NCI-H2171 treated with DMSO at 0.1 percent for 48 hours (cell line): Measurements from ENCODE around the gene ADARB2.

ENCODE experiments used
- DNase-seq: peaks from one replicate; lab custom pipeline; 2025; lab: John Stamatoyannopoulos, UW

Gene ADARB2

GRCh38 chr10:1187855-1188557 lies 549.3 kb downstream of the ADARB2 start:
- DNase-seq, result no peak

DNA sequence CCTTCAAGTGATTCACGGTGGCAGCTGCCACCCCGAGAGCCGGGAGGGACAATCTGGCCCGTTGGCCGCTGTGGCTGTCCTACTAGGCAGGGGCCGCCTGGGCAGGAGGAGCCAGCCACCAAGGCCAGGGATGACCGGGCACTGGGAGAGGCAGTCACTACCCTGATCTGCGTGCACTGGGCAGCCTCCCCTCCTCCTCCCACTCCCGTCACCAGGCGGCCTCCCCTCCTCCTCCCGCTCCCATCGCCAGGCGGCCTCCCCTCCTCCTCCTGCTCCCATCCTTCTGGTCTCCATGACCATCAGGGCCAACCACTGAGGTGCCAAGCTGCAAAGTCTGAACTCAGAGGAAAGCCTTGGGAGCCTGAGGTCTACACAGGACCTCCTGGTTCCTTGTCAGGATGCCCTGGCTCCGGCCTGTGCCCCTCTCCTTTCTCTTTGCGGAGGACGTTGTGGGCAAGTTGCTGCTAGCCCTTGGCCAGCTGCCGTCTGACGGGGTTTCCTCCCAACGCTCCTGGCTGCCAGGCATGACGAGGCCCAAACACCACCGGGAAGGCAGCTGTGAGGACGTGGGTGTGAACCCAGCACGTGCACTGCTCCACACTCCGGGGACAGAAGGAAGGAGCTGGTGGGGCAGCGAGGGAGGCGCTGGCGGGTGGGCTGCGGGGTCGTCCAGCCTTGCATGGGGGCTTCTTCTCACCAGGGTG lies 550.0 kb downstream of the ADARB2 start:
- no peak for DNase-seq

GRCh38 chr10:1186683-1186990 lies 550.7 kb downstream of the ADARB2 start:
- DNase-seq, result no peak

- no peak for DNase-seq
Observed at GRCh38 chr10:1185911-1186682, 551.2 kb downstream of the ADARB2 start.

GRCh38 chr10:1184541-1185430 lies 552.5 kb downstream of the ADARB2 start:
- DNase-seq, result no peak

GRCh38 chr10:1183701-1184100 lies 553.6 kb downstream of the ADARB2 start:
- DNase-seq, result no peak

DNA sequence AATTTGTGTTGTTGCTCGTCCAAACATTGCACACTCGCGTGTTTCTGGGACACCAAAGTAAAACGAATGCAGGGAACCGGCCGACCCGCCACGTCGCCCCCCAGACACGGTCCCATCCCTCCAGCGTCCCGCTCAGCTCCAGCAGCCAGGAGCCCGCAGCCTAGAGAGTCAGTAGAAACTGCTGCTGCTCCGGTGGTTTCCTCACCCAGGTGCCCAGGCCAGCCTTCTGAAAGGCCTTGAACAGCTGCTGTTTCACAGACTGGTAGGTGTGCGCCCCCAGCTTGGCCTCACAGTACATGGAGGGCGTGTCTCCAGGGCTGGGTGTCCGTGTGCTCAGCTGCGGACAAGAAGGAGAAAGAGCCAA lies 554.3 kb downstream of the ADARB2 start:
- DNase-seq, result no peak

DNA sequence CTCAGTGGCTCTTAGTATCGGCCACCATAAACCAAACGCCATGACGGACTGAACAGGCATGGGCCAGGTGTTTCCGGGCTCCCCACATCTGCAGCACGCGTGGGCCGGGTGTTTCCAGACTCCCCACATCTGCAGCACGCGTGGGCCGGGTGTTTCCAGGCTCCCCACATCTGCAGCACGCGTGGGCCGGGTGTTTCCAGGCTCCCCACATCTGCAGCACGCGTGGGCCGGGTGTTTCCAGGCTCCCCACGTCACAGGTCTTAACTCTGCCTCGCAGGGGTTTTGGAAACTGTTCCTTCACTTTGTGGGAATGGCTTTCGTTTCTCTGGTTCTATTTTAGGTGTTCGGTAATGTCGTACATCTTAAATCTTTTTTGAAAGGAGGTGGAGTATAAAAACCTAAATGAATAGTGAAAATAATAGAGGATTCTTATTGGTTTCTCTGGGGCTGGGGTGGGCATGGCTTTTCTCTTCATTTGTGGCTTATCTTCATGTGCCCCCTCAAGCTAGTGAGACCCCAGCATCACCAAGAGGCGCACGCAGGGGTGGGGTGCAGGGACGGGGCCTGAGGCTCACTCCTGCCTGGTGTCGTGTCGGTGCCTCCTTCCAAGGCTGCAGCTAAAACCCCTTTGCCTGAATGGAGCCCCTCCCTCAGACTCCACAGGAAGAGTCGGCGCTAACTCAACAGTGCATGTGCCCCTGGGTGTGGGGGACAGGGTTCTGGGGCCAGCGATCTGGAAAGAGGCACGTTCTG lies 554.9 kb downstream of the ADARB2 start:
- no peak for DNase-seq

DNA sequence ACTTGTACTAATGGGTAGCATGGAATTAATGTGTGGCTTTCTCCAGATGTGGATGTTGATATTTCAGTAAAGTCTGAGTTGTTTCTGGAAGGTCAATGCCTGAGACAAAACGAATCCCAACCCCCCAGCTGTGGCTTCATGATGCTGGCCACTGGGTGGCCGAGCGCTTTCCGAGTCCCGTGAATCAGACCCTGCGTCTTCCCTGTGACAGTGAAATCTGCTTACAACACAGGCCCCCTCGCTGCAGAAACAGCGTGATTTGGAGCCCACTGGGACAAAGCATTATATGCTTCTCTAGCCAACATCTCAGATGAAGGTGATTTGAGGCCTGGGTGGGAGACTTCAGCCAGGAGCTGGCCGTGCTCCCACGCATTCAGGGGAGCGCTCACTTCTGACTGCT lies 556.5 kb downstream of the ADARB2 start:
- no peak for DNase-seq

DNA sequence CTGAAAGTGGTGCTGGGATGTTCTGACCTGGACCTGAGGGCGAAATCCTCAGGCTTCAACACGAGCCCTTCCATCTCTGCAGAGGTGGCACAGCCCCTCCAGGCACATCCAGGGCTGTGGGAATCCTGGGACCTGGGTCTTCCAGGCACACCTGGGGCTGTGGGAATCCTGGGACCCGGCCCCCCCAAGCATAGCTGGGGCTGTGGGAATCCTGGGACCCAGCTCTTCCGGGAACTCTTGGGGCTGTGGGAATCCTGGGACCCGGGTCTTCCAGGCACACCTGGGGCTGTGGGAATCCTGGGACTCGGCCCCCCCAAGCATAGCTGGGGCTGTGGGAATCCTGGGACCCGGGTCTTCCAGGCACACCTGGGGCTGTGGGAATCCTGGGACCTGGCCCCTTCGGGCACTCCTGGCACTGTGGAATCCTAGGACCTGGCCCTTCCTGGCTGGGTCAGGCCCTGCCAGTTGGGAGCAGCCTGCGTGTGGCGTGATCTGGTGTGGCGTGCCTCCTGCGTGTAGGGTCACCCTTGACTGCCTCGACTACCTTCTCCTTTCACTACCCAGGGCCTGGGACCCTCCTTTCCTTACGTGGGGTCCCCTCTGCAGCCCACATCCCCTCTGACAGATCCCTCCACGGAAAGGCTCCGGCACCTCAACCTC lies 557.1 kb downstream of the ADARB2 start:
- no peak for DNase-seq

- no peak for DNase-seq
Observed at GRCh38 chr10:1179346-1180070, 557.8 kb downstream of the ADARB2 start.

DNA sequence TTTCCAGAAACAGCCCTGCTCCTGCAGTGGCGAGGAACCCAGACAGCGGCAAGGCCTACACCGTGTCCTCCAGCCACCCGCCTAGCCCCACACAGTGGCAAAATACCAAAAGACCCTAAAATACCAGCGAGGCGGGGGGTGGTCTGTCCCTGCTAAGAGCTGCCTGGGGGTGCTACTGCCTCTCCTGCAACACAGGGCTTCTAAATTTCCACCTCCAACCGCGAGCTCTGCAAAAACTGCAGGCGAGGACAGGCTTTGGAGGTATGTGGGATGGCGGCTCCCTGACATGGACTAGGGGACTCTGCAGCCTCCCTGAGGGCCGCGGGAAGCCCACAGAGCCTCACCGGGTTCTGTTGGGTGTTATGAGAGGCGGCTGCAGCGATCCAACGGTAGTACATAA lies 558.8 kb downstream of the ADARB2 start:
- DNase-seq, result no peak

GRCh38 chr10:1177936-1178335 lies 559.4 kb downstream of the ADARB2 start:
- DNase-seq, result no peak

DNA sequence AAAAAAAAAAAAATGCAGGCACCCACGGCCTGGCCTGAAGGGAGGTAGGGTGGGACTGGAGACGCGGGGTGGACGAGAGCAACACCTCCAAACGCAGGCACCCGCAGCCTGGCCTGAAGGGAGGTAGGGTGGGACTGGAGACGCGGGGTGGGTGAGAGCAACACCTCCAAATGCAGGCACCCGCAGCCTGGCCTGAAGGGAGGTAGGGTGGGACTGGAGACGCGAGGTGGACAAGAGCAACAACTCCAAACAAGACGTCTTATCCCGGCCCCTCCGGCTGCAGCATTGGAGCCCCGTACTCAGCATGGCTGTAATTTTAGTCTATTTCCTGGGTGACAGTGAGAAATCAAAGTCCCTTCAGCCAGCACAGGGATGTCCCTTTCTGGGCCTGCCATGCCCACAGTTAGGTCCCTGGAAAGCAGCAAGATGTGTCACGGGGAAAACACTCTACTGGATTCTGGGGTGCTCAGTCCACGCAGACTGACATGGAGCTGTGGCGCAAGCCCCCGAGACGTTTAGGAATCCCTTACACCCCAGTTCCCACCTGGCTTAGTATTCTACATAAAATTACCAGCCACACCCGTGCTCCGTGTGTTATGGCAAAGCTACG lies 561.3 kb downstream of the ADARB2 start:
- no peak for DNase-seq

GRCh38 chr10:1174022-1174421 lies 563.3 kb downstream of the ADARB2 start:
- DNase-seq, result no peak

- no peak for DNase-seq
Observed at GRCh38 chr10:1173091-1173490, 564.2 kb downstream of the ADARB2 start.

DNA sequence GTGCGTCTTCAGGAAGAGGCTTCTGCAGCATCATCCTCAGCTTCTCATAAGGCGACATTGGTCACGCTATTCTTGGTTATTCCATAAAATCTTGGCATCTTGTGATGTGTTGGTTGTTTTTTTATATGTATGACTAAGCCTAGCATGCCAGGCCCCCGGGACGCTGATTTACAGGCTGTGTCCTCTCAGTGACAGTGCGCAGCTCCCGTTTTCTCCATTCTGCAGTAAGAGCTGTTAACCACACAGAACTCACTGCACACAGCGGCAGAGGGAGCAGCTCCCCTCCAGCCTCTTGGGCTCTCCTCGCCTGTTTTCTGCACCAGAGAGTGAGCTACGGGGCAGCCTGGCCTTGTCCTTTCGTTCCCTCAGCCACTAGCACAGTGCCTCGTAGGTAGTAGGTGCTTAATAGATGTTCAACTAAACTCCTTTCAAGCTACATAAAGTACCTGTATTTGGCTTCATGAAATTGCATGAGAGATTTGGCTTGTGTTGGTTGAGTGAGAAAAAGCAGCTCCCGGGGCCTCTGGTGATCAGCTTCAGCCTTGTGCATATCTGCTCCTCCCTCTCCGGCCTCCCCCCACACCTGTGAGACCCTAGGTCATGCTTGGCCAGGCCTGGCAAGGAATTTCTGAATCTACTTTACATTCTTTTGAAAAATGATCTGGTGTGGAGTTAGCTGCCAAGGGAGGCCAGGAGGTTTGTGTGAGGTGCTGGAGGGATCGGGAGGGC lies 564.9 kb downstream of the ADARB2 start:
- no peak for DNase-seq

DNA sequence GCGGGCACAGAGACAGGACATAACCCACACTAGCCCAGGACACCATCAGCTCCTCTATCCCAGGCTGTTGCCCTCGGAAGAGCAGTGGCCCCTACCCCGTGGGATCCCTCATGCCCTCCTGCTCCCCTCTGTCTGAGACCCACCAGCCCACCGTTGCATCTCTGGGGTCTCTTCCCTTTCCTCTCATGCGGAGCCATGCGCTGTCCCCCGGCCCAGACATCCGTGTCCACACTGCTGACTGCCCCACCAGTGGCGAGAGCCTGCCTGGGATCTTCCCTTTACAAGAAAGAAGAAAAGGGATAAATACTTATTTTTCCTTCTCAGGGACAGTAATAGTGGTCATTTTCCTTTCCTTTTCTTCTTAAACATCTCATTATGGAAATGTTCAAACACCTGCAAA lies 565.7 kb downstream of the ADARB2 start:
- DNase-seq, result no peak

- DNase-seq, result no peak
Observed at GRCh38 chr10:1171182-1171581, 566.1 kb downstream of the ADARB2 start.
